Measurements from ENCODE around the gene ASGR1.

GRCh38 chr17:7130621-7131422, 48.3 kb downstream of the ASGR1 start:
- TF ChIP-seq POLR2AphosphoS5 (IDR thresholded peaks at IDR 0.05) (no peak), CTCF (IDR thresholded peaks at IDR 0.05; ENCODE audit: poor library complexity, severe bottlenecking) (no peak), SMC3 (conservative IDR thresholded peaks at IDR 0.05; ENCODE audit: poor library complexity) (no peak), REST (IDR thresholded peaks at IDR 0.05; ENCODE audit: borderline replicate concordance) (no peak), TAF1 (IDR thresholded peaks at IDR 0.05; ENCODE audit: low read depth) (no peak)
